Tibial nerve (tissue), 4 donors: Measurements from ENCODE around the gene CCDC185.

Experiments used
- EP300 ChIP-seq, 2 donors: sonication (generic); formaldehyde crosslinking; IDR thresholded peaks; one replicate each; pipeline ENCODE4 v1.6.1; 2017; ENCODE audit warnings: antibody characterized with exemption in 2 of 2, mild to moderate bottlenecking in 1 of 2
- POLR2A ChIP-seq, 2 donors: fragments of 450-650 bp; IDR thresholded peaks; one replicate each; pipeline ENCODE4 v1.6.1; 2017; ENCODE audit warnings: antibody characterized with exemption in 2 of 2, mild to moderate bottlenecking in 2 of 2, moderate library complexity in 2 of 2
- TF ChIP-seq, protein P1 (sequence below), 5 experiments: fragments of 200-600 bp in 3 of 5; fragments of 450-650 bp in 2 of 5; sonication (generic) in 3 of 5; IDR thresholded peaks; one replicate each; pipeline ENCODE4 v1.5.1; 2016 to 2019; ENCODE audit warnings: antibody characterized with exemption in 5 of 5, mild to moderate bottlenecking in 3 of 5, moderate library complexity in 2 of 5

DNA sequence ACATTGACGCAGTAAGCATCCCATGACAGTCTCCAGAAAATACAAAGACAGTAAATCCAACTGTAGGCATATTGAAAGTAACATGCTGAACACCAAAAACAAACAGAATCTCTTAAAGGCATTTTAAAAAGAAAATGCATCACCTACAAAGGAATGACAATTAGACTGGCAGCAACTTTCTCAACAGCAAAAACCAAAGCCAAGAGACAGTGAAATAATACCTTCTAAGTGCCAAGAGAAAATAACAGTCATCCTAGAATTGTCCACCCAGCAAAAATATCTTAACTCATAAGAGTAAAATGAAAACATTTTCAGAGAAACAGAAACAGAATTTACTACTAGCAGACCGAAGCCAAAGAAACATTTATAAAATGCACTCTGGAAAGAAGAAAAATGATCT, 20.0 kb downstream of the CCDC185 start:
- TF ChIP-seq, protein P1, sequence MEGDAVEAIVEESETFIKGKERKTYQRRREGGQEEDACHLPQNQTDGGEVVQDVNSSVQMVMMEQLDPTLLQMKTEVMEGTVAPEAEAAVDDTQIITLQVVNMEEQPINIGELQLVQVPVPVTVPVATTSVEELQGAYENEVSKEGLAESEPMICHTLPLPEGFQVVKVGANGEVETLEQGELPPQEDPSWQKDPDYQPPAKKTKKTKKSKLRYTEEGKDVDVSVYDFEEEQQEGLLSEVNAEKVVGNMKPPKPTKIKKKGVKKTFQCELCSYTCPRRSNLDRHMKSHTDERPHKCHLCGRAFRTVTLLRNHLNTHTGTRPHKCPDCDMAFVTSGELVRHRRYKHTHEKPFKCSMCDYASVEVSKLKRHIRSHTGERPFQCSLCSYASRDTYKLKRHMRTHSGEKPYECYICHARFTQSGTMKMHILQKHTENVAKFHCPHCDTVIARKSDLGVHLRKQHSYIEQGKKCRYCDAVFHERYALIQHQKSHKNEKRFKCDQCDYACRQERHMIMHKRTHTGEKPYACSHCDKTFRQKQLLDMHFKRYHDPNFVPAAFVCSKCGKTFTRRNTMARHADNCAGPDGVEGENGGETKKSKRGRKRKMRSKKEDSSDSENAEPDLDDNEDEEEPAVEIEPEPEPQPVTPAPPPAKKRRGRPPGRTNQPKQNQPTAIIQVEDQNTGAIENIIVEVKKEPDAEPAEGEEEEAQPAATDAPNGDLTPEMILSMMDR (IDR thresholded peaks at IDR 0.05): no peak
- no peak for TF ChIP-seq POLR2A (IDR thresholded peaks at IDR 0.05)
- TF ChIP-seq EP300 (IDR thresholded peaks at IDR 0.05): no peak
